Epithelial cell of prostate (primary cell): ENCODE results near the gene AP3S1.
A peak's percentile ranks its signal among the peaks of the same experiment; 100 is the strongest.
"Not testable (repeated sequence)": the region's sequence is repeated elsewhere in the genome, so short reads cannot be mapped to it uniquely, and the experiment has no call there.

Source experiments
- DNase-seq: peaks from one replicate; pipeline ENCODE4 v3.0.0-alpha.2; 2011; ENCODE audit warnings: low read depth, low spot score
- H3K27ac ChIP-seq: fragments of 450-650 bp; 2 replicates; pipeline ENCODE4 v1.5.1; 2017; ENCODE audit warnings: mild to moderate bottlenecking

The AP3S1 gene

GRCh38 chr5:115858396-115858795 is 16.7 kb downstream of the AP3S1 start:
- no peak overlapping the region for H3K27ac ChIP-seq
- DNase-seq, result no peak

DNA sequence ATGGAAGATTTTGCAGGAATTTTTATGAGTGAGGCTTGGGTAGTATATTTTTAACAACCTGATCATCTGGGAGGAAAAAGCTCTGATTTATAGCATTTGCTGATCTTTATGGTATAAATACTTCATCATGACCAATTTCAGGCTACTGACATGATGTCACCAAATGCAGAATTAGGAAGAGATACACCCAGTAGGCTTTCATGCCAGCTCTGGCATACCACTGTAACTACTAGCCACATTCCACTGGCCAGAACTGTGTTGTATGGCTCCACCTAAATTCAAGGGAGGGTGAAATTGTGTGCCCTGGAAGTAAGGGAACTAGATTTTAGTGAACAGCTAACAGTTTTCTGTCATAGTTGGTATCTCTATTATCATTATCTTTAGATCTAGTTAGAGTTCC is 17.6 kb downstream of the AP3S1 start:
- no peak for DNase-seq
- H3K27ac ChIP-seq, result no peak overlapping the region

DNA sequence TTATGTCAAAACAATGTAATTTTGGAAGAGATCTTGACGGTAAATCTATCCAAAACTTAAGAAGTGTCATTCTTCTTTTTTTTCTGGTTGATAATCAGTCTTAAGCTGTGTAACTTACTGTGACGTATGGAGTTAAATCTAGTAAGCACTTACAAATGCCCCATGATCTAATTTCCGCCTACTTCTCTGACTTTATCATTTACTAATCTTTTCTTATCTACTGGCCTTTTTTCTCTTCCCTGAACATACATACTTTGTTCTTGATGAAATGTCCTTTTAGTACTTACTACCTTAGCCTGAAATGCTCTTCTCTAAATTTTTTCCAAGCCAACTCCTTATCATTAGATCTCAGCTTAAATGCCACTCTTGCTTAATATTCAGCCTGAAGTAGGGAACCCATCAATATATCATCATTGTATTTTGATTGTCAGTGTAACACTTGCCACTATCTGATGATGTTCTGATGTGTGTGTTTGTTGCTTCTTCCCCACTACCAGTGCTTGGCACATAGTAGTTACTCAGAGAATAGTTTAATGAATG is 27.6 kb downstream of the AP3S1 start:
- no peak overlapping the region for H3K27ac ChIP-seq
- DNase-seq, result no peak

- no peak overlapping the region for H3K27ac ChIP-seq
- DNase-seq, result no peak
Observed at GRCh38 chr5:115872447-115872846, 30.7 kb downstream of the AP3S1 start.

GRCh38 chr5:115873392-115873791 is 31.7 kb downstream of the AP3S1 start:
- H3K27ac ChIP-seq, result no peak overlapping the region
- DNase-seq, result peak; percentile 10

DNA sequence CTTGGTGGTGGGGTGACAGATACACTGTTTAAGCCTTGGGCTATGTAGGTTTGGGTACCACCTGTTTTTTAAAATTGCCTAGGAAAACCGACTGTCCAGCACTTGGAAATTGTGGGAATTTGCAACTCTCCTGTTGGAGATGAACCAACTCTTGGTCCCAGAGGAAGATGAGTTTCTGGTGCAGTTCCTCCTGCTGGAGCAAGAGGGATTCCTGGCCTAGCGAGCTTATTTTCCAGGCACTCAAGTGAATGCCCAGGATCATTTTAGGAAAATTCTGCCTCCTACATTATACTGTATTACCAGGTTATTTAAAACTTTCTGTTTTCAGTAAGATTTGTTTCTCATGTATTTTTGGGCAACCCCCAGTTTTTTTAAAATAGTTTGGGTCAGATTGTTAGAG is 33.7 kb downstream of the AP3S1 start:
- H3K27ac ChIP-seq, result no peak overlapping the region
- DNase-seq, result no peak

DNA sequence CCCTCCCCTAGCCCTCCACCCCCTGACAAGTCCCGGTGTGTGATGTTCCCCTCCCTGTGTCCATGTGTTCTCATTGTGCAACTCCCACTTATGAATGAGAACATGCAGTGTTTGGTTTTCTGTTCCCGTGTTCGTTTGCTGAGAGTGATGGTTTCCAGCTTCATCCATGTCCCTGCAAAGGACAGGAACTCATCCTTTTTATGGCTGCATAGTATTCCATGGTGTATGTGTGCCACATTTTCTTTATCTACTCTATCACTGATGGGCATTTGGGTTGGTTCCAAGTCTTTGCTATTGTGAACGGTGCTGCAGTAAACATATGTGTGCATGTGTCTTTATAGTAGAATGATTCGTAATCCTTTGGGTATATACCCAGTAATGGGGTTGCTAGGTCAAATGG is 35.6 kb downstream of the AP3S1 start:
- not testable (repeated sequence) for DNase-seq, H3K27ac ChIP-seq

DNA sequence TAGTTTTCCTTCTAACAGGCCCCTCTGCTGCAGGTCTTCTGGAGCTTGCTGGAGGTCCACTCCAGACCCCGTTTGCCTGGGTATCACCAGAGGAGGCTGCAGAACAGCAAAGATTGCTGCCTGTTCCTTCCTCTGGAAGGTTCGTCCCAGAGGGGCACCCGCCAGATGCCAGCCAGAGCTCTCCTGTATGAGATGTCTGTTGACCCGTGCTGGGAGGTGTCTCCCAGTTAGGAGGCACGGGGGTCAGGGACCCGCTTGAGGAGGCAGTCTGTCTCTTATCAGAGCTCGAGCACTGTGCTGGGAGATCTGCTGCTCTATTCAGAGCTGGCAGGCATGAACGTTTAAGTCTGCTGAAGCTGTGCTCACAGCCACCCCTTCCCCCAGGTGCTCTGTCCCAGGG is 40.7 kb downstream of the AP3S1 start:
- not testable (repeated sequence) for H3K27ac ChIP-seq, DNase-seq

GRCh38 chr5:115884704-115885103 is 43.0 kb downstream of the AP3S1 start:
- DNase-seq, result no peak
- no peak overlapping the region for H3K27ac ChIP-seq

- not testable (repeated sequence) for DNase-seq, H3K27ac ChIP-seq
Observed at GRCh38 chr5:115885208-115885607, 43.5 kb downstream of the AP3S1 start.

- no peak for DNase-seq
- H3K27ac ChIP-seq, result no peak overlapping the region
Observed at GRCh38 chr5:115888027-115888426, 46.3 kb downstream of the AP3S1 start.

GRCh38 chr5:115892021-115892420 is 50.3 kb downstream of the AP3S1 start:
- H3K27ac ChIP-seq, result no peak overlapping the region
- no peak for DNase-seq

DNA sequence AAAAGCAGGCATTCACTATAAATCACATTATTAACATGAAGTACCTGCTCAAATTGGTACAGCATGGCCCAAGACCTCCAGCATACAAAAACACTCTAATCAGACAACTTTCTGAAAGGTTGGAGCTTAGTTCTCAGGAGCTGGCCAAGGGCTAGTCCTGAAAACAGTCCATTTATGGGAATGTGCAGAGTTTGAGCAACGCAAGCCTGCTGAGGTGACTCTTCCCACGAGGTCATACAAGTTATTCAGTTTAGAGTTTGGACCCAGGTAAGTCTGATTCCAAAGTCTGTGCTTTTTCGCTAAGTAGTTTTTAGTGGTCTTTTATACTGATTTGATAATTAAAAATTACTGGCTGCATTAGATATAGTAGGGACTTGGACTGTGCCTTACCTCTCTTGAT is 52.6 kb downstream of the AP3S1 start:
- H3K27ac ChIP-seq, result no peak overlapping the region

GRCh38 chr5:115895821-115896220 is 54.1 kb downstream of the AP3S1 start:
- no peak for DNase-seq
- H3K27ac ChIP-seq, result no peak overlapping the region

More for the DNA sequence above, 52.6 kb downstream of the AP3S1 start:
- DNase-seq, result no peak

GRCh38 chr5:115898656-115899055 is 56.9 kb downstream of the AP3S1 start:
- DNase-seq, result no peak
- no peak overlapping the region for H3K27ac ChIP-seq

DNA sequence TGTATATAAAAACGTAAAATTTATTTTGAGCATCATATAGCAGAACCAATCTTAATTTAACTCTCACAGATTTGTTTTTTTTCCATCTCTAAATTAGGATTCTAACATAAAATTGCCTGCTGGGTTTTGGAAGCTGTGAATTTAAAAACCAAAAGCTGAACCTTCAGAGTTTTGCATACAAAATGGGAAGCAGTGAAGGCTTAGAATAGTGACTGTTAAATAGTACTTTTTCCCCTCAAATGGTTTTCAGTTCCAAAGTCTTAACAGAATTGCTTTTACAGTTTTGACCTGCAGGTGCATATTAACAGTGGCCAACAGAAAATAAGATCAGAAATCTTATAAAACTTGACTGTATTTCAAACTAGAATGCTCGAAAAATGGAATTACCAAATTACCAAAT is 65.4 kb downstream of the AP3S1 start:
- no peak overlapping the region for H3K27ac ChIP-seq
- no peak for DNase-seq

DNA sequence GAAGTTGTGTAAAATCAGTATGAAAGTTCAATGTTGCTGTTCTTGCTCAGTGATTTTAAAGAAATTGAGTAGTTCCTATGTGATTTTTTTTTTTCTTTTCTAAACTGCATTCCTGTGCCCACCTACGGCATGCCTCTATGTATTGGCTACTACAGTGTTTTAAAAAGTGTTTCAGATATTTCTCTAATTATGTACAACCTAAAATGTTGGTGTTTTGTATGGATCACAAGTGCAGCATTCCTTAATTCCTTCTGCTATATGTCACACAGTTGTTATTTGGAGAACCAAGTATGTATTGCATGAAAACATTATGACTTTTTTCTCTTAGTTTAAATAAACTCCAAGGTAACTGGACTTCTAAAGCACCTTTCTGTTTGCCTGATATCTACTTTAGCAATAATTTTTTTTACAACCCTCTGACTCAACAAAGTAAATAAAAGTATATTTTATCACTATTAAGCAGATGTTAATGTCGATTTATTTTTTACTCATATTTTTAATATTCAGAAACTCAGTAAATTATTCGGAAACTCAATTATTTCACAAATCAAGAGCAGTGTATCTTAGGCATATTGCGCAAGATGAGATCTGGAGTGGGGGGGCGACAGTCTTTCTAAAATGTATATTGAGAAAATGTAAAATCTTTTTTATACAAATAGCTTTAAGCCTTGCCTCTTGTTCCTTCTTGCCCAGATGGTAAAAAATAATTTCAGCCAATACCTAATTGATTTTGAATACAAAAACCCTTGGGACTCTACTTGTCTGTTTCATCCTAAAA is 72.1 kb downstream of the AP3S1 start:
- not testable (repeated sequence) for H3K27ac ChIP-seq, DNase-seq

DNA sequence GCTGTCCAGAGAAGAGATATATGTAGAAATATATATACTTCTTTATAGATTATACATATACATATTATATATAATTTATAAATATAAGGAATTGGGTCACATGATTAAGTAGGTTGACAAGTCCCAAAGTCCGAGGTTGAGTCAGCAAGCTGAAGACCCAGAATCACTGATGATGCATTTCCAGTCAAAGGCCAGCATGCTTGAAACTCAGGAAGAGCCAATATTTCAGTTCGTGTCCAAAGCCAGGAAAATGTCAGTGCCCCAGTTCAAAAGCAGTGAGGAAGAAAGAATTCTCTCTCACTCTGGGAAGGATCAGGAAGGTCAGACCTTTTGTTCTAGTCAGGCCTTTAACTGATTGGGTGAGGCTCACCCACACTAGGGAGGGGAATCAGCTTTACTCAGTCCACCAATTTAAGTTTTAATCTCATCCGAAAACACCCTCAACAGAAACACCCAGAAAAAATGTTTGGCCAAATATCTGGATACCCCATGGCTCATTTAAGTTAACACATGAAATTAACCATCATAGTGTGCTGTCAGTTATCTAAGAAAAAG is 78.5 kb downstream of the AP3S1 start:
- DNase-seq, result no peak

DNA sequence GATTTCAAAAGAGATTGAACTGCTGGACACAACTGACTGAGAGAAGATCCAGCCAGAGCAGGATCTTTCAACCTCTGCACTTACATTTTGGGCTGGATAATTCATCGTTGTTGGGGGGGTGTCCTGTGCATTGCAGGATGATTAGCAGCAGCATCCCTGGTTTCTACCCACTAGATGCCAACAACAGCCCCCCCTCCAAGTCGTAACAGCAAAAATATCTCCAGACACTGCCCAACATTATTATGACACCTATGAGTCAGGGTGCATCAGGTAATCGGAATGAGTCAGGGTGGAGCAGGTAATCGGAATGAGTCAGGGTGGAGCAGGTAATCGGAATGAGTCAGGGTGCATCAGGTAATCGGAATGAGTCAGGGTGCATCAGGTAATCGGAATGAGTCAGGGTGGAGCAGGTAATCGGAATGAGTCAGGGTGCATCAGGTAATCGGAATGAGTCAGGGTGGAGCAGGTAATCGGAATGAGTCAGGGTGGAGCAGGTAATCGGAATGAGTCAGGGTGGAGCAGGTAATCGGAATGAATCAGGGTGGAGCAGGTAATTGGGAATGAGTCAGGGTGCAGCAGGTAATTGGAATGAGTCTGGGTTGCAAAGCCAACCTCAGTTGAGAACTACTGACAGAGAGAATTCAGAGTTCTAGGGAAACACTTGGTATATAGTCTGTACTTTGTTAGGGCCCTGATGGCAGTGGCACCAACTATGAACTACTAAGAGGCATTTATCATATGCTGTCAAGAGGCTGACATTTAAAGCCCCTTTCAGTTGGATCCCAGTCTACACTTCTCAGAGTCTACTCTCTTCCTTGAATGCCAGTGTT is 87.1 kb downstream of the AP3S1 start:
- H3K27ac ChIP-seq, result peak overlapping the region; percentile 15
- DNase-seq, result not testable (repeated sequence)

More for the DNA sequence above, 78.5 kb downstream of the AP3S1 start:
- no peak overlapping the region for H3K27ac ChIP-seq

GRCh38 chr5:115930171-115930570 is 88.4 kb downstream of the AP3S1 start:
- not testable (repeated sequence) for H3K27ac ChIP-seq, DNase-seq
